PFSK-1 (cell line): ENCODE data around the gene CSNK1G3.

Experiments used
- REST ChIP-seq, 2 experiments: IDR thresholded peaks; 2 replicates each; pipeline versions ENCODE4 v1.6.1 to v1.8.0; 2011 to 2012; ENCODE audit warnings: low read depth in 2 of 2, low read length in 2 of 2, control low read depth in 1 of 2, inconsistent platforms in 1 of 2, mild to moderate bottlenecking in 1 of 2, moderate library complexity in 1 of 2; ENCODE audit not compliant: insufficient read depth in 1 of 2
- SIN3A ChIP-seq: IDR thresholded peaks from 2 replicates; pipeline ENCODE4 v1.6.1; 2012; ENCODE audit warnings: mild to moderate bottlenecking, low read length, moderate library complexity, borderline replicate concordance; ENCODE audit not compliant: insufficient read depth
- TAF1 ChIP-seq: IDR thresholded peaks from 2 replicates; pipeline ENCODE4 v1.6.1; 2012; ENCODE audit warnings: low read length, control low read depth, borderline replicate concordance; ENCODE audit not compliant: insufficient read depth

GRCh38 chr5:123528065-123528464 is 16.1 kb downstream of the CSNK1G3 start:
- TF ChIP-seq REST (IDR thresholded peaks at IDR 0.05; ENCODE audit: insufficient read depth in 1 of 2, low read depth in 2 of 2, low read length in 2 of 2) (no peak), TAF1 (no peak), SIN3A (no peak)
